HFFc6 (cell line): ENCODE results near the gene REPS2. TPM values are rescaled to one million over a fixed set of nuclear protein-coding genes. Genes with fewer than 3 reads are reported as not detected.

Experiments
- DNase-seq: peaks from one replicate; pipeline ENCODE4 v3.0.0-alpha.2; 2018
- H3K27ac Mint-ChIP-seq: 2 replicates; pipeline ENCODE4 v1.8.0; 2020; ENCODE audit warnings: mild to moderate bottlenecking, mixed read lengths
- H3K27me3 Mint-ChIP-seq: 2 replicates; pipeline ENCODE4 v1.8.0; 2021; ENCODE audit warnings: mild to moderate bottlenecking, moderate library complexity, mixed read lengths; ENCODE audit not compliant: insufficient read depth
- H3K36me3 Mint-ChIP-seq: 2 replicates; pipeline ENCODE4 v1.8.0; 2021; ENCODE audit warnings: low read depth, mixed read lengths
- H3K4me1 Mint-ChIP-seq: 2 replicates; pipeline ENCODE4 v1.8.0; 2020; ENCODE audit warnings: low read depth, mixed read lengths
- H3K4me3 Mint-ChIP-seq: 2 replicates; pipeline ENCODE4 v1.8.0; 2020; ENCODE audit warnings: mild to moderate bottlenecking, moderate library complexity, mixed read lengths
- H3K9me3 Mint-ChIP-seq: 2 replicates; pipeline ENCODE4 v1.8.0; 2020; ENCODE audit warnings: mild to moderate bottlenecking, mixed read lengths
- total RNA-seq, 6 experiments: library from RNA; stranded (reverse); fragmentation: NEBNext Ultra II Directional; extraction: Animal tissue kit (Norgen Biotek cat#: 25700); gene quantifications; 2 replicates in 1 of 6; 3 replicates in 5 of 6; pipeline ENCODE4 v1.2.3, GENCODE V29; 2021
- TF ChIP-seq, protein P1 (sequence below): fragments of 200-600 bp; sonication (generic); IDR thresholded peaks from 2 replicates; pipeline ENCODE4 v1.5.0; 2021; ENCODE audit warnings: antibody characterized with exemption, mild to moderate bottlenecking

REPS2 gene
- total RNA-seq, 6 experiments from 2014 or later: 0.06 to 0.23 (median 0.10) TPM; not detected in 1

DNA sequence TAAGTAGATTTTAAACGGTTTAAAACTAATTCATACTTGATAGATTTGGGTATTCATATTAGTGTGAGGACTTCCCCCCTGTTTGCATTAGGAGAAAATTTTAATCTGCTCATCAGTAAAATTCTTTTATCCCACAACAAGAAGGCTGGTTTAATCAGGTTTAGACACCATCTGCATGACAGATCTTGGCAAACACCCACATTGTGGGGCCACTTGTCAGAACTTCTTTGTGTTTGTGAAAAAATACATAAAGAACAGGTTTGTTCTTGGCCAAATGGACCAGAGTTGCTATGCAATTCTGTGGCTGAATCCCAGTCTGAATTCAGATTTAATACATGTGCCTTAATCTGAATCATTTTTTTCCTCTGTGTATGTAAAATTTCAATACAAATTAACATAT is 121.1 kb downstream of the REPS2 start:
- peaks cover 2% of the 10 kb centered on the region; the same call in 1 of the 2 replicates for H3K27me3 Mint-ChIP-seq
- no peaks in the 10 kb centered on the region for H3K4me1 Mint-ChIP-seq
- TF ChIP-seq, protein P1, sequence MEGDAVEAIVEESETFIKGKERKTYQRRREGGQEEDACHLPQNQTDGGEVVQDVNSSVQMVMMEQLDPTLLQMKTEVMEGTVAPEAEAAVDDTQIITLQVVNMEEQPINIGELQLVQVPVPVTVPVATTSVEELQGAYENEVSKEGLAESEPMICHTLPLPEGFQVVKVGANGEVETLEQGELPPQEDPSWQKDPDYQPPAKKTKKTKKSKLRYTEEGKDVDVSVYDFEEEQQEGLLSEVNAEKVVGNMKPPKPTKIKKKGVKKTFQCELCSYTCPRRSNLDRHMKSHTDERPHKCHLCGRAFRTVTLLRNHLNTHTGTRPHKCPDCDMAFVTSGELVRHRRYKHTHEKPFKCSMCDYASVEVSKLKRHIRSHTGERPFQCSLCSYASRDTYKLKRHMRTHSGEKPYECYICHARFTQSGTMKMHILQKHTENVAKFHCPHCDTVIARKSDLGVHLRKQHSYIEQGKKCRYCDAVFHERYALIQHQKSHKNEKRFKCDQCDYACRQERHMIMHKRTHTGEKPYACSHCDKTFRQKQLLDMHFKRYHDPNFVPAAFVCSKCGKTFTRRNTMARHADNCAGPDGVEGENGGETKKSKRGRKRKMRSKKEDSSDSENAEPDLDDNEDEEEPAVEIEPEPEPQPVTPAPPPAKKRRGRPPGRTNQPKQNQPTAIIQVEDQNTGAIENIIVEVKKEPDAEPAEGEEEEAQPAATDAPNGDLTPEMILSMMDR: no peak
- H3K4me3 Mint-ChIP-seq: no peak overlapping the region
- no peak for DNase-seq
- H3K27ac Mint-ChIP-seq: no peak overlapping the region
- H3K36me3 Mint-ChIP-seq: no peaks in the 10 kb centered on the region
- H3K9me3 Mint-ChIP-seq: no peaks in the 10 kb centered on the region

DNA sequence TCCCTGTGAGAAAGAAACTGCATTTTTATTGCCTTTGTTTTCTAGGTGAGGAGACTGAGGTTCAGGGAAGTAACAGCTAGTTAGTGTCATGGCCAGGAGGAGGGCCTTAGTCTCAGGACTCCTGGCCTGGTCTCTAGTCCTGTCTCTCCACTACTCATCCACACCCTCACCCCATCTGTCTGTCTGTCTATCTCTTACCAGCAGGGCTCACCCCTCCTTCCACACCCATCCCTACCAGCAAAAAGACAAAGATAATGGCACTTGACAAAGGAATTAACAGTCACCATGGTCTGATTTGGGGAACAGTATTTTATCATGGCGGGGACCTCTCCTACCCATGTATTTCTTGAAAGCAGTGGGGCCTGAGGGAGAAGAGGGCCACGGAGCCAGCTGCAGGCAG is 125.8 kb downstream of the REPS2 start:
- Mint-ChIP-seq H3K27ac (no peak overlapping the region), H3K4me1 (peaks cover 2% of the 10 kb centered on the region), H3K4me3 (no peak overlapping the region), H3K27me3 (no peaks in the 10 kb centered on the region), H3K36me3 (no peaks in the 10 kb centered on the region), H3K9me3 (no peaks in the 10 kb centered on the region)
- TF ChIP-seq, protein P1: no peak
- no peak for DNase-seq

DNA sequence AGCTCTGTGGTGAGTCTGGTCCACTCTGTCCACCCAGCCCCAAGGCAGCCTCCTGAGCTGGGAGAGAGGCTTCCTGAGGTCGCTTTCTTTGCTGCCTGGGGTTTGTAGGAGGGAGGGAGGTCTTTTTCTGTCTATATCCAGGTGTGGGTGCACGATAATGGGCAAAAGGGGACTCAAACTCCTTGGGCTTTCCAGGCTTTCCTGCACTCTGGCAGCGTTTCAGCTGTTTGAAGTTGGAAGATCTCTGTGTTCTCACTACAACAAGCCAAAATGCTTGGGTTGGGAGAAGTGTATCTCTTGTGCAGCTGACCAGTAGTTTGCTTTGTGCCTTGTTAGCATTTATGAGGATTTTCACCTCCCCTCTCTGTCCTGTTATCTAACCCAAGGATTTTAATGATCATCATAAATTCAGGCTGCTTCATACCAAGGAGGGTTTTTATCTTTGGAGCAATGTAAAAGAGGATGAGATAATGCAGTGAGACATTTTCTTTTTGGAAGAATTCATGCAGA is 126.3 kb downstream of the REPS2 start:
- TF ChIP-seq, protein P1: no peak
- H3K36me3 Mint-ChIP-seq: no peaks in the 10 kb centered on the region
- peaks cover 7% of the 10 kb centered on the region for H3K4me1 Mint-ChIP-seq
- no peak overlapping the region for H3K27ac Mint-ChIP-seq
- H3K4me3 Mint-ChIP-seq: no peak overlapping the region
- no peak for DNase-seq
- no peaks in the 10 kb centered on the region for H3K27me3 Mint-ChIP-seq
- H3K9me3 Mint-ChIP-seq: no peaks in the 10 kb centered on the region

DNA sequence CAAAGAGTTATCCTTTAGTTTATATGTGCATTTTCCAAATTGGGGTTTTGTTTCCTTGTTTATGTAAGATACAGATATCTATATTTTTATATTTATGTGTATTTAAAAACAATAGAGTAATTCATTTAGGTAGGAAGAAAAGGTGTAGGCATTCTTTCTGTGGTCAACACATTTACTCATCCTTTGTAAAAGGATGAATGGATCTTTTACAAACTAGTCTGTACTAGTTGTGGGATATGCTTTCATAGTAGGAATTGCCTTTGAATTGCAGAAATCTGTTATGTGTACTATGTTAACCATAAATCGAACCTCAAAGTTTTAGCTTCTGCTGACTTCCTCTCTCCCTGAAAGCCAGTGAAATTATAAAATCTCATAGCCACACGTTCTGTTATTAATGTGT is 128.5 kb downstream of the REPS2 start:
- DNase-seq: no peak
- Mint-ChIP-seq H3K27me3 (no peaks in the 10 kb centered on the region), H3K27ac (no peak overlapping the region), H3K9me3 (no peaks in the 10 kb centered on the region), H3K4me3 (no peak overlapping the region), H3K4me1 (peaks cover 22% of the 10 kb centered on the region), H3K36me3 (no peaks in the 10 kb centered on the region)
- TF ChIP-seq, protein P1: no peak

DNA sequence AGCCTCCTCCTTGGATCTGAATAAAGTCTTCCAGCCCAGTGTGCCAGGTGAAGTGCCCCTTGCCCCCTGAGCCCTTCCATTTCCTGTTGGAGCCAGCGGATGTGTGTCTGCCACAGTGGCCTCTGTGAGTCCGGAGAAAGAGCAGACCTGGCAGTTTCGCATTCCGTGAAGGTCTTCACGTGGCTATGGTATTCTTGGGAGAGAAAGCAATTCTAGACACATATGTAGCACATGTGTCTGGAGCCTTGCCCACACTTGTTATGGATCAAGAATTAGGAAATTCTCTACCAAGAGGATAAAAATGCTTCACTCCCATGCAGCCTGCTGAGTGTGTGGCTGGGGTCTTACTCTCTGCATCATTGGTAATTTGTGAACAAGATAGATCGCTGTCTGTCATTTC is 130.9 kb downstream of the REPS2 start:
- no peak overlapping the region for H3K4me3 Mint-ChIP-seq

More for the DNA sequence above, 130.9 kb downstream of the REPS2 start:
- H3K27ac Mint-ChIP-seq: no peak overlapping the region
- no peak for DNase-seq
- peaks cover 22% of the 10 kb centered on the region for H3K4me1 Mint-ChIP-seq
- H3K27me3 Mint-ChIP-seq: no peaks in the 10 kb centered on the region
- no peaks in the 10 kb centered on the region for H3K9me3 Mint-ChIP-seq
- TF ChIP-seq, protein P1: no peak
- no peaks in the 10 kb centered on the region for H3K36me3 Mint-ChIP-seq
